ENCODE measurements around the gene EFCAB7.

DNA sequence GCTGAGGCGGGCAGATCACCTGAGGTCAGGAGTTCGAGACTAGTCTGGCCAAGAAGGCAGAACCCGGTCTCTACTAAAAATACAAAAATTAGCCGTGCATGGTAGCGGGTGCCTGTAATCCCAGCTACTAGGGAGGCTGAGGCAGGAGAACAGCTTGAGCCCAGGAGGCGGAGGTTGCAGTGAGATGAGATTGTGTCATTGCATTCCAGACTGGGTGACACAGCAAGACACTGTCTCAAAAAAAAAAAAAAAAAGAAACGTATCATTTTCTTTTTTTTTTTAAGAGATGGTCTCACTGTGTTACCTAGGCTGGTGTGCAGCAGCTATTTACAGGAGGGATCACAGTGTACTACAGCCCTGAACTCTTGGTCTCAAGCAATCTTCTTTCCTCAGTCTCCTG, 47.6 kb upstream of the EFCAB7 start:
- TF ChIP-seq, protein P1, sequence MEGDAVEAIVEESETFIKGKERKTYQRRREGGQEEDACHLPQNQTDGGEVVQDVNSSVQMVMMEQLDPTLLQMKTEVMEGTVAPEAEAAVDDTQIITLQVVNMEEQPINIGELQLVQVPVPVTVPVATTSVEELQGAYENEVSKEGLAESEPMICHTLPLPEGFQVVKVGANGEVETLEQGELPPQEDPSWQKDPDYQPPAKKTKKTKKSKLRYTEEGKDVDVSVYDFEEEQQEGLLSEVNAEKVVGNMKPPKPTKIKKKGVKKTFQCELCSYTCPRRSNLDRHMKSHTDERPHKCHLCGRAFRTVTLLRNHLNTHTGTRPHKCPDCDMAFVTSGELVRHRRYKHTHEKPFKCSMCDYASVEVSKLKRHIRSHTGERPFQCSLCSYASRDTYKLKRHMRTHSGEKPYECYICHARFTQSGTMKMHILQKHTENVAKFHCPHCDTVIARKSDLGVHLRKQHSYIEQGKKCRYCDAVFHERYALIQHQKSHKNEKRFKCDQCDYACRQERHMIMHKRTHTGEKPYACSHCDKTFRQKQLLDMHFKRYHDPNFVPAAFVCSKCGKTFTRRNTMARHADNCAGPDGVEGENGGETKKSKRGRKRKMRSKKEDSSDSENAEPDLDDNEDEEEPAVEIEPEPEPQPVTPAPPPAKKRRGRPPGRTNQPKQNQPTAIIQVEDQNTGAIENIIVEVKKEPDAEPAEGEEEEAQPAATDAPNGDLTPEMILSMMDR (IDR thresholded peaks at IDR 0.05) = no peak
- TF ChIP-seq SMAD3 (CRISPR knock-in tag; IDR thresholded peaks at IDR 0.05; ENCODE audit: borderline replicate concordance) (no peak), SP1 (CRISPR knock-in tag; conservative IDR thresholded peaks at IDR 0.05) (no peak), ATF1 (CRISPR knock-in tag; IDR thresholded peaks at IDR 0.05) (no peak), CREM (CRISPR knock-in tag; IDR thresholded peaks at IDR 0.05) (no peak), ZNF423 (CRISPR knock-in tag; IDR thresholded peaks at IDR 0.05) (no peak), NR1H2 (CRISPR knock-in tag; IDR thresholded peaks at IDR 0.05) (no peak)
- TF ChIP-seq, protein P2, sequence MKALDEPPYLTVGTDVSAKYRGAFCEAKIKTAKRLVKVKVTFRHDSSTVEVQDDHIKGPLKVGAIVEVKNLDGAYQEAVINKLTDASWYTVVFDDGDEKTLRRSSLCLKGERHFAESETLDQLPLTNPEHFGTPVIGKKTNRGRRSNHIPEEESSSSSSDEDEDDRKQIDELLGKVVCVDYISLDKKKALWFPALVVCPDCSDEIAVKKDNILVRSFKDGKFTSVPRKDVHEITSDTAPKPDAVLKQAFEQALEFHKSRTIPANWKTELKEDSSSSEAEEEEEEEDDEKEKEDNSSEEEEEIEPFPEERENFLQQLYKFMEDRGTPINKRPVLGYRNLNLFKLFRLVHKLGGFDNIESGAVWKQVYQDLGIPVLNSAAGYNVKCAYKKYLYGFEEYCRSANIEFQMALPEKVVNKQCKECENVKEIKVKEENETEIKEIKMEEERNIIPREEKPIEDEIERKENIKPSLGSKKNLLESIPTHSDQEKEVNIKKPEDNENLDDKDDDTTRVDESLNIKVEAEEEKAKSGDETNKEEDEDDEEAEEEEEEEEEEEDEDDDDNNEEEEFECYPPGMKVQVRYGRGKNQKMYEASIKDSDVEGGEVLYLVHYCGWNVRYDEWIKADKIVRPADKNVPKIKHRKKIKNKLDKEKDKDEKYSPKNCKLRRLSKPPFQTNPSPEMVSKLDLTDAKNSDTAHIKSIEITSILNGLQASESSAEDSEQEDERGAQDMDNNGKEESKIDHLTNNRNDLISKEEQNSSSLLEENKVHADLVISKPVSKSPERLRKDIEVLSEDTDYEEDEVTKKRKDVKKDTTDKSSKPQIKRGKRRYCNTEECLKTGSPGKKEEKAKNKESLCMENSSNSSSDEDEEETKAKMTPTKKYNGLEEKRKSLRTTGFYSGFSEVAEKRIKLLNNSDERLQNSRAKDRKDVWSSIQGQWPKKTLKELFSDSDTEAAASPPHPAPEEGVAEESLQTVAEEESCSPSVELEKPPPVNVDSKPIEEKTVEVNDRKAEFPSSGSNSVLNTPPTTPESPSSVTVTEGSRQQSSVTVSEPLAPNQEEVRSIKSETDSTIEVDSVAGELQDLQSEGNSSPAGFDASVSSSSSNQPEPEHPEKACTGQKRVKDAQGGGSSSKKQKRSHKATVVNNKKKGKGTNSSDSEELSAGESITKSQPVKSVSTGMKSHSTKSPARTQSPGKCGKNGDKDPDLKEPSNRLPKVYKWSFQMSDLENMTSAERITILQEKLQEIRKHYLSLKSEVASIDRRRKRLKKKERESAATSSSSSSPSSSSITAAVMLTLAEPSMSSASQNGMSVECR (CRISPR knock-in tag; IDR thresholded peaks at IDR 0.05; ENCODE audit: borderline replicate concordance) = no peak
- TF ChIP-seq, protein P3, sequence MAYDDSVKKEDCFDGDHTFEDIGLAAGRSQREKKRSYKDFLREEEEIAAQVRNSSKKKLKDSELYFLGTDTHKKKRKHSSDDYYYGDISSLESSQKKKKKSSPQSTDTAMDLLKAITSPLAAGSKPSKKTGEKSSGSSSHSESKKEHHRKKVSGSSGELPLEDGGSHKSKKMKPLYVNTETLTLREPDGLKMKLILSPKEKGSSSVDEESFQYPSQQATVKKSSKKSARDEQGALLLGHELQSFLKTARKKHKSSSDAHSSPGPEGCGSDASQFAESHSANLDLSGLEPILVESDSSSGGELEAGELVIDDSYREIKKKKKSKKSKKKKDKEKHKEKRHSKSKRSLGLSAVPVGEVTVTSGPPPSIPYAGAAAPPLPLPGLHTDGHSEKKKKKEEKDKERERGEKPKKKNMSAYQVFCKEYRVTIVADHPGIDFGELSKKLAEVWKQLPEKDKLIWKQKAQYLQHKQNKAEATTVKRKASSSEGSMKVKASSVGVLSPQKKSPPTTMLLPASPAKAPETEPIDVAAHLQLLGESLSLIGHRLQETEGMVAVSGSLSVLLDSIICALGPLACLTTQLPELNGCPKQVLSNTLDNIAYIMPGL (CRISPR knock-in tag; IDR thresholded peaks at IDR 0.05) = no peak
- TF ChIP-seq, protein P4, sequence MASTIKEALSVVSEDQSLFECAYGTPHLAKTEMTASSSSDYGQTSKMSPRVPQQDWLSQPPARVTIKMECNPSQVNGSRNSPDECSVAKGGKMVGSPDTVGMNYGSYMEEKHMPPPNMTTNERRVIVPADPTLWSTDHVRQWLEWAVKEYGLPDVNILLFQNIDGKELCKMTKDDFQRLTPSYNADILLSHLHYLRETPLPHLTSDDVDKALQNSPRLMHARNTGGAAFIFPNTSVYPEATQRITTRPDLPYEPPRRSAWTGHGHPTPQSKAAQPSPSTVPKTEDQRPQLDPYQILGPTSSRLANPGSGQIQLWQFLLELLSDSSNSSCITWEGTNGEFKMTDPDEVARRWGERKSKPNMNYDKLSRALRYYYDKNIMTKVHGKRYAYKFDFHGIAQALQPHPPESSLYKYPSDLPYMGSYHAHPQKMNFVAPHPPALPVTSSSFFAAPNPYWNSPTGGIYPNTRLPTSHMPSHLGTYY (CRISPR knock-in tag; IDR thresholded peaks at IDR 0.05) = no peak
- TF ChIP-seq, protein P5, sequence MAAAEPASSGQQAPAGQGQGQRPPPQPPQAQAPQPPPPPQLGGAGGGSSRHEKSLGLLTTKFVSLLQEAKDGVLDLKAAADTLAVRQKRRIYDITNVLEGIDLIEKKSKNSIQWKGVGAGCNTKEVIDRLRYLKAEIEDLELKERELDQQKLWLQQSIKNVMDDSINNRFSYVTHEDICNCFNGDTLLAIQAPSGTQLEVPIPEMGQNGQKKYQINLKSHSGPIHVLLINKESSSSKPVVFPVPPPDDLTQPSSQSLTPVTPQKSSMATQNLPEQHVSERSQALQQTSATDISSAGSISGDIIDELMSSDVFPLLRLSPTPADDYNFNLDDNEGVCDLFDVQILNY (CRISPR knock-in tag; IDR thresholded peaks at IDR 0.05) = no peak
